HG02943 (cell line): ENCODE results near the gene FAM3C.
"Not testable (repeated sequence)": the region's sequence is repeated elsewhere in the genome, so short reads cannot be mapped to it uniquely, and the experiment has no call there.

Experiments
- ATAC-seq: cut with Tn5 transposase; IDR thresholded peaks from one replicate; pipeline ENCODE4 v1.9.1; 2021; ENCODE audit warnings: mild to moderate bottlenecking, low read depth, moderate library complexity; ENCODE audit not compliant: unreplicated experiment

Gene FAM3C

GRCh38 chr7:121395961-121396757, at the start of gene FAM3C:
Gene FAM3C (minus strand): TSS chr7:121396308. CDS start chr7:121382969, 13,339 bp downstream.
- ATAC-seq: peak; percentile 90

- no peak for ATAC-seq
Measured at GRCh38 chr7:121442845-121443244, 46.7 kb upstream of the FAM3C start.

GRCh38 chr7:121440857-121441503, 44.9 kb upstream of the FAM3C start:
- no peak for ATAC-seq

GRCh38 chr7:121438043-121438955, 42.2 kb upstream of the FAM3C start:
- ATAC-seq: not testable (repeated sequence)

GRCh38 chr7:121437470-121437869, 41.4 kb upstream of the FAM3C start:
- no peak for ATAC-seq

- no peak for ATAC-seq
Measured at GRCh38 chr7:121436688-121437087, 40.6 kb upstream of the FAM3C start.

GRCh38 chr7:121436136-121436535, 40.0 kb upstream of the FAM3C start:
- ATAC-seq: no peak

GRCh38 chr7:121433775-121434174, 37.7 kb upstream of the FAM3C start:
- ATAC-seq: peak; percentile 47

GRCh38 chr7:121432486-121432885, 36.4 kb upstream of the FAM3C start:
- ATAC-seq: not testable (repeated sequence)

GRCh38 chr7:121431996-121432395, 35.9 kb upstream of the FAM3C start:
- no peak for ATAC-seq

GRCh38 chr7:121431389-121431995, 35.4 kb upstream of the FAM3C start:
- no peak for ATAC-seq

GRCh38 chr7:121430558-121430957, 34.5 kb upstream of the FAM3C start:
- no peak for ATAC-seq

- no peak for ATAC-seq
Measured at GRCh38 chr7:121429798-121430197, 33.7 kb upstream of the FAM3C start.

GRCh38 chr7:121428855-121429489, 32.9 kb upstream of the FAM3C start:
- no peak for ATAC-seq

- not testable (repeated sequence) for ATAC-seq
Measured at GRCh38 chr7:121421743-121422142, 25.6 kb upstream of the FAM3C start.

- ATAC-seq: no peak
Measured at GRCh38 chr7:121420976-121421375, 24.9 kb upstream of the FAM3C start.

GRCh38 chr7:121419201-121420148, 23.4 kb upstream of the FAM3C start:
- no peak for ATAC-seq

- no peak for ATAC-seq
Measured at GRCh38 chr7:121416533-121416932, 20.4 kb upstream of the FAM3C start.

- ATAC-seq: no peak
Measured at GRCh38 chr7:121414436-121414835, 18.3 kb upstream of the FAM3C start.
